HepG2 (cell line): ENCODE data around the gene SLC2A5. TPM values are rescaled to one million over a fixed set of nuclear protein-coding genes. Genes with fewer than 3 reads are reported as not detected.

Experiments used
- FOXP1 ChIP-seq, 2 experiments: fragments of 450-650 bp in 1 of 2; IDR thresholded peaks; 2 replicates each; pipeline ENCODE4 v1.6.1; 2017 to 2018; ENCODE audit warnings: antibody characterized with exemption in 1 of 2
- GFI1 ChIP-seq: sonication (generic); formaldehyde crosslinking; IDR thresholded peaks from 2 replicates; pipeline ENCODE4 v1.5.0; 2020; ENCODE audit warnings: missing genetic modification reagents, mild to moderate bottlenecking, borderline replicate concordance
- MAFG ChIP-seq: sonication (generic); formaldehyde crosslinking; IDR thresholded peaks from 2 replicates; pipeline ENCODE4 v1.5.1; 2020; ENCODE audit warnings: mild to moderate bottlenecking, missing genetic modification reagents
- MTA3 ChIP-seq: sonication (generic); formaldehyde crosslinking; IDR thresholded peaks from 2 replicates; pipeline ENCODE4 v1.4.0; 2020; ENCODE audit warnings: missing genetic modification reagents
- PAX8 ChIP-seq: sonication (generic); formaldehyde crosslinking; IDR thresholded peaks from 2 replicates; pipeline ENCODE4 v1.8.0; 2022; ENCODE audit warnings: mild to moderate bottlenecking, missing genetic modification reagents, borderline replicate concordance
- RARG ChIP-seq: sonication (generic); formaldehyde crosslinking; IDR thresholded peaks from 2 replicates; pipeline ENCODE4 v1.4.0; 2020; ENCODE audit warnings: low read depth, mild to moderate bottlenecking, missing genetic modification reagents
- RCOR2 ChIP-seq: IDR thresholded peaks from 2 replicates; pipeline ENCODE4 v1.6.1; 2016; ENCODE audit warnings: missing biosample characterization, missing genetic modification reagents
- TFDP1 ChIP-seq: IDR thresholded peaks from 2 replicates; pipeline ENCODE4 v1.6.1; 2016; ENCODE audit warnings: missing compliant biosample characterization, missing genetic modification reagents, borderline replicate concordance
- U2AF2 ChIP-seq: fragments of 200-400 bp; formaldehyde crosslinking; IDR thresholded peaks from 2 replicates; pipeline ENCODE4 v1.6.1; 2017; ENCODE audit warnings: low read depth, mild to moderate bottlenecking, low read length
- ZBTB43 ChIP-seq: sonication (generic); formaldehyde crosslinking; conservative IDR thresholded peaks from 2 replicates; pipeline ENCODE4 v1.4.0; 2020; ENCODE audit warnings: missing genetic modification reagents
- ZNF660 ChIP-seq: sonication (generic); formaldehyde crosslinking; IDR thresholded peaks from 2 replicates; pipeline ENCODE4 v1.5.1; 2020; ENCODE audit warnings: mild to moderate bottlenecking, low read depth, missing genetic modification reagents, borderline replicate concordance
- polyA plus RNA-seq, 8 experiments: library from polyadenylated mRNA; depleted of rRNA in 3 of 8; stranded (reverse) in 7 of 8; unstranded in 1 of 8; fragments of >200 nt; fragmentation: Illumina TruSeq in 4 of 8; extraction: Trizol in 4 of 8; gene quantifications; 2 replicates each; pipeline versions ENCODE4 v1.2.1 to v1.2.3, GENCODE V29; 2011 to 2016; ENCODE audit warnings: low read depth in 4 of 8, missing spikeins in 1 of 8, mixed read lengths in 1 of 8; ENCODE audit not compliant: insufficient read depth in 1 of 8
- total RNA-seq, 5 experiments: library from RNA; depleted of rRNA; stranded (reverse); fragments of >200 nt; fragmentation: Illumina TruSeq; extraction: Trizol; gene quantifications; 2 replicates each; pipeline ENCODE4 v1.2.3, GENCODE V29; 2016; ENCODE audit warnings: low read depth in 1 of 5
- TF ChIP-seq, protein P1 (sequence below), 2 experiments: sonication (generic) in 1 of 2; formaldehyde crosslinking in 1 of 2; IDR thresholded peaks; 2 replicates each; pipeline versions ENCODE4 v1.5.1 to v1.6.1; 2011 to 2020; ENCODE audit warnings: borderline replicate concordance in 1 of 2, low read depth in 1 of 2, low read length in 1 of 2, mild to moderate bottlenecking in 1 of 2, missing genetic modification reagents in 1 of 2, moderate library complexity in 1 of 2
- TF ChIP-seq, protein P2 (sequence below): sonication (generic); formaldehyde crosslinking; IDR thresholded peaks from 2 replicates; pipeline ENCODE4 v1.4.0; 2020; ENCODE audit warnings: mild to moderate bottlenecking, missing genetic modification reagents
- TF ChIP-seq, protein P3 (sequence below): sonication (generic); formaldehyde crosslinking; IDR thresholded peaks from 2 replicates; pipeline ENCODE4 v1.5.1; 2020; ENCODE audit warnings: mild to moderate bottlenecking, missing genetic modification reagents, borderline replicate concordance

The SLC2A5 gene
- total and polyA plus RNA-seq, 2 of the 13 experiments (the other 11 are each of a cell fraction or from before 2014, with no cell fraction given), result 0.04 to 0.54 TPM

DNA sequence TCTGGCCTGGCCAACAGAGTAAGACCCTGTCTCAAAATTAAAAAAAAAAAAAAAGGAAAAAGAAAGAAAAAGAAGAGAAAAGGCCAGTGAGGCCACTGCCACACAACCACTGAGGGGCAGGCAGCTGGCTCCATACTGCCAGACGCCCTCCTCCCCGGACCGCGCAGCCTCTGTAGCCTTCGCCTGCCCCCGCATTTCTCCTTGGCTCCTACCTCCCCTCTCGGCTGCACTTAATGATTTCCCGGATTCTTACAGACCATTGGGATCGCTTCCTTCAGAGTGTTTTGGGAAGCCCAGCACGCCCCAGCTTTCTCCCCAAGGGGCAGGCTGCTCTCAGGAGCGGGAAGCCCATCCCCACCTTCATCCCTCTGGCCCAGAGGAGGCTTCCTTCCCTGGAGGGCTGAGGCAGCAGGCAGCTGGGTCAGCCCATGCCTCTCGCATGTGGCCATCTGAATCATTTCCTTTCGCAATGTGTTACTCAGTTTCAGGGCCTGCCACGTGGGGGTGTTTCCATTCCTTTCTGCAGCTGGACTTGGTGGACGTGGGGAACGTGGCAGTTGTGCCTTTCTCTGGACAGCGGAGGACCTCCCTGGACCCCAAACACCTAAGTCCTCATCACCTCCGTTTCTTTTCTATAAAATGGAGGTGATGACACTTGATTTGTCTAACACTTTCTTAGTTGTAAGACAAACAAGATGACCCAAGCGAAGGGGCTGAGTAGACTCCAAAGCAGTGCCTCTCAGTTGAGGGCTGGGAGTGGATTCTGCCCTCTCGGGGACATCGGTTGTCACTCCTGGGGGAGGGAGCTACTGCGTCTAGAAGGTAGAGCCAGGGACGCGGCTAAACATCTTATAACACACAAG lies 2.3 kb downstream of the SLC2A5 start (continued):
- TF ChIP-seq TFDP1 (CRISPR knock-in tag) (peak; percentile 53; the same call in 1 of the 2 replicates), U2AF2 (no peak), ZBTB43 (CRISPR knock-in tag) (no peak; the same call in 1 of the 2 replicates), RCOR2 (CRISPR knock-in tag) (0 out of 2 replicates have a peak, but pooled peaks have one; percentile 29), MAFG (CRISPR knock-in tag) (no peak), PAX8 (CRISPR knock-in tag) (no peak), FOXP1 (IDR thresholded peaks at IDR 0.05) (no peak), FOXP1 (CRISPR knock-in tag; IDR thresholded peaks at IDR 0.05) (0 out of 2 replicates have a peak, but pooled peaks have one; percentile 7), MTA3 (no peak), RARG (CRISPR knock-in tag) (no peak), ZNF660 (CRISPR knock-in tag) (no peak), GFI1 (CRISPR knock-in tag) (no peak)
- TF ChIP-seq, protein P1, sequence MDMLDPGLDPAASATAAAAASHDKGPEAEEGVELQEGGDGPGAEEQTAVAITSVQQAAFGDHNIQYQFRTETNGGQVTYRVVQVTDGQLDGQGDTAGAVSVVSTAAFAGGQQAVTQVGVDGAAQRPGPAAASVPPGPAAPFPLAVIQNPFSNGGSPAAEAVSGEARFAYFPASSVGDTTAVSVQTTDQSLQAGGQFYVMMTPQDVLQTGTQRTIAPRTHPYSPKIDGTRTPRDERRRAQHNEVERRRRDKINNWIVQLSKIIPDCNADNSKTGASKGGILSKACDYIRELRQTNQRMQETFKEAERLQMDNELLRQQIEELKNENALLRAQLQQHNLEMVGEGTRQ (IDR thresholded peaks at IDR 0.05; ENCODE audit: low read depth, low read length), result peak; percentile 41; the same call in 1 of the 2 replicates
- TF ChIP-seq, protein P1 (CRISPR knock-in tag; IDR thresholded peaks at IDR 0.05; ENCODE audit: borderline replicate concordance), result no peak
- TF ChIP-seq, protein P2, sequence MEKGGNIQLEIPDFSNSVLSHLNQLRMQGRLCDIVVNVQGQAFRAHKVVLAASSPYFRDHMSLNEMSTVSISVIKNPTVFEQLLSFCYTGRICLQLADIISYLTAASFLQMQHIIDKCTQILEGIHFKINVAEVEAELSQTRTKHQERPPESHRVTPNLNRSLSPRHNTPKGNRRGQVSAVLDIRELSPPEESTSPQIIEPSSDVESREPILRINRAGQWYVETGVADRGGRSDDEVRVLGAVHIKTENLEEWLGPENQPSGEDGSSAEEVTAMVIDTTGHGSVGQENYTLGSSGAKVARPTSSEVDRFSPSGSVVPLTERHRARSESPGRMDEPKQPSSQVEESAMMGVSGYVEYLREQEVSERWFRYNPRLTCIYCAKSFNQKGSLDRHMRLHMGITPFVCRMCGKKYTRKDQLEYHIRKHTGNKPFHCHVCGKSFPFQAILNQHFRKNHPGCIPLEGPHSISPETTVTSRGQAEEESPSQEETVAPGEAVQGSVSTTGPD (CRISPR knock-in tag), result no peak
- TF ChIP-seq, protein P3, sequence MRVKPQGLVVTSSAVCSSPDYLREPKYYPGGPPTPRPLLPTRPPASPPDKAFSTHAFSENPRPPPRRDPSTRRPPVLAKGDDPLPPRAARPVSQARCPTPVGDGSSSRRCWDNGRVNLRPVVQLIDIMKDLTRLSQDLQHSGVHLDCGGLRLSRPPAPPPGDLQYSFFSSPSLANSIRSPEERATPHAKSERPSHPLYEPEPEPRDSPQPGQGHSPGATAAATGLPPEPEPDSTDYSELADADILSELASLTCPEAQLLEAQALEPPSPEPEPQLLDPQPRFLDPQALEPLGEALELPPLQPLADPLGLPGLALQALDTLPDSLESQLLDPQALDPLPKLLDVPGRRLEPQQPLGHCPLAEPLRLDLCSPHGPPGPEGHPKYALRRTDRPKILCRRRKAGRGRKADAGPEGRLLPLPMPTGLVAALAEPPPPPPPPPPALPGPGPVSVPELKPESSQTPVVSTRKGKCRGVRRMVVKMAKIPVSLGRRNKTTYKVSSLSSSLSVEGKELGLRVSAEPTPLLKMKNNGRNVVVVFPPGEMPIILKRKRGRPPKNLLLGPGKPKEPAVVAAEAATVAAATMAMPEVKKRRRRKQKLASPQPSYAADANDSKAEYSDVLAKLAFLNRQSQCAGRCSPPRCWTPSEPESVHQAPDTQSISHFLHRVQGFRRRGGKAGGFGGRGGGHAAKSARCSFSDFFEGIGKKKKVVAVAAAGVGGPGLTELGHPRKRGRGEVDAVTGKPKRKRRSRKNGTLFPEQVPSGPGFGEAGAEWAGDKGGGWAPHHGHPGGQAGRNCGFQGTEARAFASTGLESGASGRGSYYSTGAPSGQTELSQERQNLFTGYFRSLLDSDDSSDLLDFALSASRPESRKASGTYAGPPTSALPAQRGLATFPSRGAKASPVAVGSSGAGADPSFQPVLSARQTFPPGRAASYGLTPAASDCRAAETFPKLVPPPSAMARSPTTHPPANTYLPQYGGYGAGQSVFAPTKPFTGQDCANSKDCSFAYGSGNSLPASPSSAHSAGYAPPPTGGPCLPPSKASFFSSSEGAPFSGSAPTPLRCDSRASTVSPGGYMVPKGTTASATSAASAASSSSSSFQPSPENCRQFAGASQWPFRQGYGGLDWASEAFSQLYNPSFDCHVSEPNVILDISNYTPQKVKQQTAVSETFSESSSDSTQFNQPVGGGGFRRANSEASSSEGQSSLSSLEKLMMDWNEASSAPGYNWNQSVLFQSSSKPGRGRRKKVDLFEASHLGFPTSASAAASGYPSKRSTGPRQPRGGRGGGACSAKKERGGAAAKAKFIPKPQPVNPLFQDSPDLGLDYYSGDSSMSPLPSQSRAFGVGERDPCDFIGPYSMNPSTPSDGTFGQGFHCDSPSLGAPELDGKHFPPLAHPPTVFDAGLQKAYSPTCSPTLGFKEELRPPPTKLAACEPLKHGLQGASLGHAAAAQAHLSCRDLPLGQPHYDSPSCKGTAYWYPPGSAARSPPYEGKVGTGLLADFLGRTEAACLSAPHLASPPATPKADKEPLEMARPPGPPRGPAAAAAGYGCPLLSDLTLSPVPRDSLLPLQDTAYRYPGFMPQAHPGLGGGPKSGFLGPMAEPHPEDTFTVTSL, result 0 out of 2 replicates have a peak, but pooled peaks have one; percentile 28
